ENCODE data around the gene ENPP1.

The ENPP1 gene

DNA sequence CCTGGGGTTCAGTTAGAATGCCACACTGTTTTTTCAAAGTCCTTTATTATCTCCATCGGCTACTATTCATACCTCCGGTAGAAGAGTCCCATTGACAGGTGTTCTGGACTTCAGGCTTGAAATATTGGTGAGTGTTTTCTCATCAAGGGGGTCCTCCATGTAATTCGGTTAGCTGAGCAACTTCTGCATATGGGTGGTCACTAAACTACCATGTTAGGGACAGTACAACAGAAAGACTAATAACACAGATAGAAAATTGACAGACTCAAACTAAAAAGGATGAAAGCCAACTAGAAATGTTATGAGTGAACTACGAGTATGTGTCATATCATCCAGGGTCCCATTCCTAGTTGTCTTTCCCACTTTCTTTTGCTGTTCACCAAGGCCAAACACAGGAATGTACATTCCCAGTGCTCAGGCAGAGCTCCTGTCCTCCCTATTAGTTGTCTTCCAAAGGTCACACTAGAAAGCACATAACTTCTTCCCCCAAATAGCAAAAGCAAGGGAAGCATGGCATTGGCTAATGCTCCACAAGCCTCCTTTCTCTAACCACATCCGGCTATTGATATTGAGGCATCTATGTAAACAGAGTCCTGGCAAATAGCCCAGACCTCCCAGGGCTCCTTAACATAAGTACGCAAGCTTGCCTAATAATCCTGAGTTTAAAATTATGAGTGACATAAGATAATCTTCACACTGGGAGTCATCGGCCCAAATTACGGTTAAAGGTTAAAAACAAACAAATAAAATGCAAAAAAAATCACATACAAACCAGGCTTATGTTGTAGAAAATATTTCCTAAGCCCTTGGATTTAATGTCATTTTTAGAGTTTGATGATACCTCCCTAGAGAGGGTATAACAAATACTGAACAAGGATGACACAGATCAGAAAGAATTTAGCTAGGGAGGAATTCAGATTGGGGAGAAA, 130.1 kb downstream of the ENPP1 start:
- TF ChIP-seq CTCF (conservative IDR thresholded peaks at IDR 0.05; ENCODE audit: low read depth): no peak
- no peak overlapping the region for H3K27ac ChIP-seq
- CTCF ChIA-PET: no interaction called here
- POLR2A ChIA-PET (ENCODE audit: low non-redundant PET): no interaction called here
- no peak for DNase-seq (ENCODE audit: low spot score)

All from RWPE1 (cell line).